Fibroblast of pulmonary artery (primary cell): ENCODE data around the gene ENGASE.

ENCODE experiments used
- DNase-seq: peaks from one replicate; pipeline ENCODE4 v3.0.0-alpha.2; 2010; ENCODE audit warnings: low read depth
- H3K4me3 ChIP-seq: replicated peaks from 2 replicates; pipeline ENCODE4 v1.5.1; 2011; ENCODE audit warnings: low read depth, mild to moderate bottlenecking, control low read depth, low read length, moderate library complexity
- CTCF ChIP-seq: IDR thresholded peaks from 2 replicates; pipeline ENCODE4 v1.5.1; 2011; ENCODE audit warnings: mild to moderate bottlenecking, control low read depth, low read length, inconsistent platforms; ENCODE audit errors: missing control alignments

ENGASE gene

GRCh38 chr17:79132271-79133064 lies 57.8 kb downstream of the ENGASE start:
- no peak for DNase-seq
- no peak overlapping the region for H3K4me3 ChIP-seq
- TF ChIP-seq CTCF: no peak

GRCh38 chr17:79133214-79133613 lies 58.6 kb downstream of the ENGASE start:
- no peak for DNase-seq
- H3K4me3 ChIP-seq: no peak overlapping the region
- TF ChIP-seq CTCF: no peak

- DNase-seq: no peak
- no peak for TF ChIP-seq CTCF
- H3K4me3 ChIP-seq: no peak overlapping the region
Observed at GRCh38 chr17:79133985-79134384, 59.4 kb downstream of the ENGASE start.

GRCh38 chr17:79135011-79135410 lies 60.4 kb downstream of the ENGASE start:
- TF ChIP-seq CTCF: no peak
- no peak overlapping the region for H3K4me3 ChIP-seq
- no peak for DNase-seq

GRCh38 chr17:79135628-79136405 lies 61.2 kb downstream of the ENGASE start:
- H3K4me3 ChIP-seq: no peak overlapping the region
- no peak for DNase-seq
- TF ChIP-seq CTCF: no peak
